HCT116 (cell line): ENCODE results near the gene ZNF579.

ENCODE experiments used
- ATF3 ChIP-seq: IDR thresholded peaks from 2 replicates; pipeline ENCODE4 v1.6.1; 2012
- CTCF ChIP-seq, 3 experiments: fragments of 200-600 bp in 1 of 3; sonication (generic) in 1 of 3; IDR thresholded peaks in 2 of 3; conservative IDR thresholded peaks in 1 of 3; 2 replicates each; pipeline ENCODE4 v1.5.1; 2012 to 2017; ENCODE audit warnings: low read depth in 2 of 3, low read length in 2 of 3, antibody characterized with exemption in 1 of 3, borderline replicate concordance in 1 of 3, control low read depth in 1 of 3, mild to moderate bottlenecking in 1 of 3, mixed read lengths in 1 of 3, mixed run types in 1 of 3, moderate library complexity in 1 of 3; ENCODE audit not compliant: insufficient read depth in 1 of 3
- EZH2 ChIP-seq: fragments of 200-600 bp; sonication (generic); IDR thresholded peaks from 2 replicates; pipeline ENCODE4 v1.6.1; 2017; ENCODE audit warnings: antibody characterized with exemption, mixed run types
- EZH2phosphoT487 ChIP-seq: fragments of 200-600 bp; IDR thresholded peaks from 2 replicates; pipeline ENCODE4 v1.6.1; 2018; ENCODE audit warnings: antibody characterized with exemption, borderline replicate concordance
- POLR2A ChIP-seq: IDR thresholded peaks from 2 replicates; pipeline ENCODE4 v1.7.0; 2011; ENCODE audit warnings: borderline replicate concordance; ENCODE audit not compliant: insufficient read depth, insufficient read length; ENCODE audit errors: extremely low read depth
- POLR2AphosphoS5 ChIP-seq: IDR thresholded peaks from 2 replicates; pipeline ENCODE4 v1.6.1; 2011; ENCODE audit warnings: mild to moderate bottlenecking, low read depth, low read length, moderate library complexity
- RAD21 ChIP-seq: IDR thresholded peaks from 2 replicates; pipeline ENCODE4 v1.6.1; 2012; ENCODE audit warnings: low read depth, mild to moderate bottlenecking
- REST ChIP-seq: IDR thresholded peaks from 2 replicates; pipeline ENCODE4 v1.6.1; 2012; ENCODE audit warnings: low read depth
- SRF ChIP-seq: IDR thresholded peaks from 2 replicates; pipeline ENCODE4 v1.6.1; 2012; ENCODE audit warnings: low read depth
- TCF7L2 ChIP-seq: IDR thresholded peaks from 2 replicates; pipeline ENCODE4 v1.7.0; 2011; ENCODE audit warnings: borderline replicate concordance, inconsistent platforms; ENCODE audit not compliant: insufficient read depth, insufficient read length; ENCODE audit errors: extremely low read depth
- YY1 ChIP-seq: IDR thresholded peaks from 2 replicates; pipeline ENCODE4 v1.6.1; 2011; ENCODE audit warnings: low read length, low read depth, moderate library complexity, mild to moderate bottlenecking; ENCODE audit not compliant: insufficient replicate concordance; ENCODE audit errors: extremely low read depth

GRCh38 chr19:55603581-55604292, 23.1 kb upstream of the ZNF579 start:
- TF ChIP-seq SRF (no peak), POLR2A (no peak), EZH2 (no peak), EZH2phosphoT487 (no peak), CTCF (IDR thresholded peaks at IDR 0.05 in 2 of 3, conservative IDR thresholded peaks at IDR 0.05 in 1 of 3; ENCODE audit: borderline replicate concordance in 1 of 3, insufficient read depth in 1 of 3, low read depth in 2 of 3, low read length in 2 of 3) (no peak), RAD21 (no peak), POLR2AphosphoS5 (no peak), TCF7L2 (no peak), YY1 (no peak), ATF3 (no peak), REST (no peak)
